GM18520 (cell line): Measurements from ENCODE around the gene UFD1.

Source experiments
- ATAC-seq: cut with Tn5 transposase; IDR thresholded peaks from one replicate; pipeline ENCODE4 v1.9.1; 2021; ENCODE audit not compliant: unreplicated experiment

The UFD1 gene

DNA sequence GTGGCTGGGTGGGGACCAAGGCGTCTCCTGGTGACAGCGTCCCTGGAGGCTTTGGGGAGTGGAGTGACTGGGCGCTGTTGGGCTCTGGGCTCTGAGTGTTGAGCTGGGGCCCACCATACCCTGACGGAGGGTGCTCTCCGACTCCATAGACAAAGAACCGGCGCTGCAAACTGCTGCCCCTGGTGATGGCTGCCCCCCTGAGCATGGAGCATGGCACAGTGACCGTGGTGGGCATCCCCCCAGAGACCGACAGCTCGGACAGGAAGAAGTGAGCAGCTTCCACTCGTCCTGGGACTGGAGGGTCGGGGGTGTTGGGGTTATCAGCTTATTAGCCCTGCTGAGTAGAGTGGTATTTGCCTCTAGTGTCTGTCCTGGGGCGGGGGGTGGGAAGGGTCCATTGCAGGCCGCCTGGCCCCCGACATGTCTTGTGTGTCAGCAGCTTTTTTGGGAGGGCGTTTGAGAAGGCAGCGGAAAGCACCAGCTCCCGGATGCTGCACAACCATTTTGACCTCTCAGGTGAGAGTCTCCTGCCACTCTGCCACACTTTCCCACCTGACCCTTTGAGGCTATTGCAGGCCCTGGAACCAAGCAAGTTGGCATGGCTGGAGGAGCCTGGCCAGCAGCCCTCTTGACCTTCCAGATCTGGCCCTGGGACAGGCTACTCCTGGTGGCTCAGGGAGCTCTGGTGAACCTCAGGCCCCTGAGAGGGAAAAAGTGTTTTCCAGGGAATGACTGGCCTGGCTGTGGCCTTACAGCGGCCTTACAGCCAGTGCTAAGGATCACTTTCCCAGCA is 37.6 kb upstream of the UFD1 start:
- ATAC-seq, result no peak

DNA sequence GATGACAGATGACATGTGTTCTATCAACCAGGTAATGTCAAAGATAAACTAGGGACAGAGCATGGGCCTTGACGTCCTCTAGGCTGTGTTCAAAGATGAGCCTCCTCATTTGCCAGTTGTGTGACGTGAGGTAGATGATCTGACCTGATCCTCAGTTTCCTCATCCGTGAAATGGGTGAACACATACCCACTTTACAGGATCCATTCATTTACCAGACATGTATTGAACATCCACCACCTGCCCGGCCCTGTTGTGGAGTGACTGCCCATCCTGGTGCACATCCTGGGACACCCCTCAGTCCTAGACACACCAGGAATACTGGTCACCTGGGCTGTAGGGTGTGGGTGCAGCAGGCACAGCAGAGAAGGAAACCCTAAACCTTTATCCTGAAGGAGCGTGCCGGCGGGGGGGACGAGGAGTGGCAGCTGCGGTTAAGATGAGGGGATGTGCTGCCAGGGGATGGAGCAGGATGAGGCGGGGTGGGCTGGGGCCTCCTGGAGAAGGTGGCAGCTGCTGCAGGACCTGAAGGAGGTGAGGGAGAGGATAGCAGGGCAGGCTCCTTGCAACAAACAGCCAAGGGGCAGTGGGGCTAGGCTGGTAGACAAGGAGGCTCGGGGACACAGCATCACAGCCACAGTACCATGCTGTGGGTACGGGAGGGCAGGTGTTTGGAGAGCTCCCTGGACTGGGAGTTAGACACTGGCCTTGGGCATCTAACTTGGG is 36.8 kb upstream of the UFD1 start:
- no peak for ATAC-seq

DNA sequence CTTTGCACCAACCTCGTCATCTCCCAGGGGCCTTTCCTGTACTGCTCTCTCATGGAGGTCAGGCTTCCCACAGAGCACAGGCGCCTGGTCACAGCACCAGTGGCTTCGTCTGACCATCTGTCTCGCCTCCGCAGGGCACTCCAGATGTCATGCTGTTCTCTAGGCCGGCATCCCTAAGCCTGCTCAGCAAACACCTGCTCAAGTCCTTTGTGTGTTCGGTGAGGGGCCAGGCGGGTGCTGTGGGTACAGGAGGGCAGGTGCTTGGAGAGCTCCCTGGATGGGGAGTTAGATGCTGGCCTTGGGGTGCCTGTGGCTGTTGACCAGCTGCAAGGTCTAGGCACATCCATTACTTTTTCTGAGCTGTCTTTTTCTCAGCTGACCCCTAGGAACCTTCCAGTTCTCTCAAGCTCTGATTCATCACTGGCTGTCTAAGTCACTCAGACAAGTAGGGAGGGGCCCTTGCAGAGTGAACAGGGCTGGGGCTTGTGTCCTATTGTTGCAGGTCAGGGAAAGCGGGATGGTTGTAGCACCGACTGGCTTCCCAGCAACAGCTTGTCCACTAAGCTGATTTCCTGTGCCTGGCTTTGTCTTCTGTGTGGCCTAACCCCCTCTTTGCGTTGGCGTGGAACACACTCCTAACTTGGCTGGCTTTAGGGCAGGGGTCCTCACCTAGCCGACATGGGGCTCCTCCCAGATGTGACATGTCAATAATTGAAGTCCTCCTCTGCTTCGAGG is 36.0 kb upstream of the UFD1 start:
- ATAC-seq, result no peak

DNA sequence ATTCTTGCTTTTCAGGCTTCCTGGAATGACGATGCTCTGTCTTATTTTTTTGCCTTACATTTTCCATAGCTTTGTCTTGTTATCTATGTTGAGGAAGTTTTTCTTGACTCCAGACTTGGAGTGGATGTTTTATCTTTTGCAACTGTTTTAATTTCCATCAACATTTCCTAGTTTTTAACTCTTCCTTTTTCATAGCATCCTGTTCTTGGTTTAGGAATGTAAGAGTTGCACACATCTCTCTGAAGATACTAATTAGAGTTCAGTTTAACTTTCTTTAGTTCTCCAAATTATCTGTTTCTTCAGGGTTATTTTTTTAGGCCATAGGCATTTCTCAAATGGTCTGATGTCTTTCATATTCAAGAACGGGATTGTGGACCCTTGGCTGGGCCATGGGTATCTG is 34.8 kb upstream of the UFD1 start:
- no peak for ATAC-seq

DNA sequence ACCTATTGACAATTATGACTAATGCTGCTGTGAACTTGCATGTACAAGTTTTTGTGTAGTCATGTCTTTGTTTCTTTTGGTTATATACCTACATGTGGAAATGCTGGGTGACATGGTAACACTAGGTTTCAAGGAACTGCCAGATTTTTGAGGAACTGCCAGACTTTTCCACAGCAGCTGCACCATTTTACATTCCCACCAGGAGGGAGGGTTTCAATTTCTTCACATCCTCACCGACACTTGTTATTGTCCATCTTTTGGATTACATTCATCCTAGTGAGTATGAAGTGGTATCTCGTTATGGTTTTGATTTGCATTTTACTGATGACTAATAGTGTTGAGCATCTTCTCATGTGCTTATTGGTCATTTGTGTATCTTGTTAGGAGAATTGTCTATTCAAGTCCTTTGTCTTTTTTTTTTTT is 31.9 kb upstream of the UFD1 start:
- no peak for ATAC-seq

DNA sequence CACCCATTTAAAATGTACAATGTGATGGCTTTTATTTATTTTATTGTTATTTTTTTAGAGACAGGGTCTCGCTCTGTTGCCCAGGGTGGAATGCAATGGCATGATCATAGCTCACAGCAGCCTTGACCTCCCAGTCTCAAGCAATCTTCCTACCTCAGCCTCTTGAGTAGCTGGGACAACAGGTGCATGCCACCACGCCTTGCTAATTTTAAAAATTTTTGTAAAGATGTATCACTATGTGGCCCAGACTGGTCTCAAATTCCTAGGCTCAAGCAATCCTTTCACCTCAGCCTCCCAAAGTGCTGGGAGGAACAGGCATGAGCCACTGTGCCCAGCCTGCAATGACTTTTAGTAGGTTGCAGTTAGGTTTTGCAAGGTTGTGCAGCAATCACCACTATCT is 30.9 kb upstream of the UFD1 start:
- ATAC-seq, result no peak

DNA sequence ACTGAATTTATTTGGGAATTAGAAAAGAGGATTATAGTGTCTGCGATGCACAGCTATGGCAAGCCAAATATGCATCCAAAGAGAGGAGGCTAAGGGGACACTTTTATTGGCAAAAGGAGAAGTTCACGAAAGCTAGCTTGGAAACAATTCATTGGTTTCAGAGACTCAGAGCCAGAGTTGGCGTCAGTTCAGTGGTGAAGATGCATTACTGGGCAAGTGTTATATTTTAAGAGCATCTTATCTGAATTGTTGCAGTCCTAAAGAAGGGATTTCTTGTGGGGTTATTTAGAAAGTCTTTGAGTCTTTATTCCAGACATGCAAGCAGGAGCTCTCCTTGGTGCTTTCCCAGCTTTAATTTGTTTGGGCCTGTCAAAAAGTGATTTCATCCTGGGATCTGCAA is 30.2 kb upstream of the UFD1 start:
- no peak for ATAC-seq

DNA sequence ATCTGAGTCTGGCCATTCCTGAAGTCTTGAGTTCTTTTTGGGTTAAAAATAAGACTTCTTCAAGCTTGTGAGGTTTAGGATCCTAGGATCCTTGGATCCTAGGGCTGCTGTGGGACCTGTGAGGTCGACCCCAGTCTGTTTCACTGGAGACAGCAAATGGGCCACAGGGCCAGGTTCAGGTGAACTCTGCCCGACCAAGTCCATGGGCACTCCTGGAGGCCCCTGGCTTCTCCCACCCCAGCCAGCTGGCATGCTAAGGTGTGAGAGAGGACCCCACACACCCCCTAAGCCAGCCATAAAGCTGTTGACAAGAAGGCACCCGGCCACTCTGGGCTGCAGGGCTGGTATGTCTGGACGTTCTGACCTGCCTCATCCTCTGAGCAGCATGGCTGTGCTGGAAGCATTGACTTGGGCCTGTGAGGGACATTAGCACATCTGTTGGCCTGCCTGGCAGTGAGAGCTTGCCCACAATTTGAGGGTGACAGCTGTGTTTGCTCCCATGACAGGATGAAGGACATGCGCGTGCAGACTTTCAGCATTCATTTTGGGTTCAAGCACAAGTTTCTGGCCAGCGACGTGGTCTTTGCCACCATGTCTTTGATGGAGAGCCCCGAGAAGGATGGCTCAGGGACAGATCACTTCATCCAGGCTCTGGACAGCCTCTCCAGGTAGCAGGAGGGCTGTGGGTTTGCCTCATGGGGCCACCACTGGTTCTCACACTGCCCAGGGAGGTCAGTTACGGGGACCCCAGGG is 29.2 kb upstream of the UFD1 start:
- ATAC-seq, result no peak

DNA sequence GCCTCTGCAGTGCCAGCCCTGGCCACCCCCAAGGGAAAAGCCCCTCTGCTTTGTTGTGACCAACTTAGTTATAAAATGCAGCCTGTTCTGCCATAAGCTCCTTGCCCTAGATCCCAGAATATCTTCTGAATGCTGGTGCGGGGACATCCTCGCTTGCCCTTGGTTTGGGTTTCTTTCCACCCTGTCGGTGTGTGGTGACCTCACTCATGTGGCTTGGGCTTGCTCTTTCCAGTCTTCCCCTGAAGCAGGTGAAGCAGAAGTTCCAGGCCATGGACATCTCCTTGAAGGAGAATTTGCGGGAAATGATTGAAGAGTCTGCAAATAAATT is 28.5 kb upstream of the UFD1 start:
- no peak for ATAC-seq

DNA sequence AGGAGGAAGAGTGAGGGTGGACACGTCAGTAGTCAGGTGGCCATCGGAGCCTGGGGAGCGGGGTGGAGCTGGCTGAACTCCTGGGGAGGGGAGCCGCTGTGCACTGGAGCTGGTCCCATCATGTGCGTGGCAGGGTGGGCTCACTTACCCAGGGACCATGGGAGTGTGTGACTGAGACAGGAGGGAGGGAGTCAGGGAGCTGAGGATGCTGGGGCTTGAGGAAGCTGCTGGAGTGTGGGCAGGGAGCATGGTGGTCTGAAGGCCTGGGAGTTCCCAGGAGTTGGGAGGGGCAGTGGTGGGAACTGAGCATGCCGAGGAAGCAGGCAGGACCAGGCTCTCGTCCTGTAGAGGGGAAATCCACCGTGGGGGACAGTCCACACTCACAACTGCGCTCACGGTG is 27.2 kb upstream of the UFD1 start:
- ATAC-seq, result no peak

DNA sequence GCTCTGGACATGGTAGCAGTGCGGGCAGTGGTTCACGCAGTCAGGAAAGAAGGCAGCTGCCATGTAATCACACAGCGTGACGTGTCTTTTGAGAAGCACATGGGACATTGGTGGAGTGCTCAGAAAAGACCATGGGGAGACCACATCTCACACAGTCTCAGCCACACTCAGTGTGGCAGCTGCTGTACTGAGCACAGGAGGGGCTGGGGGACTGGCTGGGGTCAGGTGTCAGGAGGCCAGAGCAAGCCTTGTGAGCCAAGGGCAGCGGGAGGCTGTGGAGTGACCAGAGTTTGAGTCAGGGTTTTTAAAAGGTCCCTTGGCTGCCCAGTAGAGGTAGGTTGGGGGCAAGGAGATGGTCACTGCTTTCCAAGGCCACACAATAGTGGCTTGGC is 26.7 kb upstream of the UFD1 start:
- ATAC-seq, result no peak

DNA sequence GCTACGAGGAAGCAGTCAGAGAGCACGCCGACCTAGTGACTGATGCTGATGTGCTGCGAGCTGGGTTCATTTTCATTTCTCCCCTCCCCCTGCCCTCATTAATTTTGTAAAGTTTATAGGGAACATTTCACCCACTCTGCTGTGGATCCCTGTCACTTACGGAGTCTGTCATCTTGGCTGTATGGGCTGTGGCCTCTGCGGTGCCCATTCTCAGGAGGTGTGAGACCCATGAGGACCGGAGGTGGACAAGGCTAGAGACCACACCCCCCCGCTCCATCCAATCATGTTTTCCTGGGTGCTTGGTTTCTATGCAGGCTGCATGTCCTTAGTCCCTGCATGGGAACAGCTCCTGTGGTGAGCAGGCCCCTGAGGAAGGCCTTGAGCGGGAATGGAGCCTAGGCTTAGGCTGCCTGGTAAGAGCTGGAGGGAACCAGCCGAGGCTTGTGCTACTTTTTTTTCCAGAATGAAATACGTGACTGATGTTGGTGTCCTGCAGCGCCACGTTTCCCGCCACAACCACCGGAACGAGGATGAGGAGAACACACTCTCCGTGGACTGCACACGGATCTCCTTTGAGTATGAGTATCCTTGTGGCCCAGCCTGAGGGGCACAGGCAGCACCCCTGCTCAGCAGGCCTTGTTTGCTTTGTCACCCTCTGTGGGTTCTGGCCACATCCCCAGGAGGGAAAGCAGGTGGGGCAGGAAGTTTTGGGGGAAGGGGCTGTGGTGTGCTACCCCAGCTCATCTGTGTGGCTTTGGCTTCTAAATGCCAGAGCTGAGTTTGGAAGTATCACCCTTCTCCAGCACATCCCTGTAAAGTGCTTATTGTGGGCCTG is 26.1 kb upstream of the UFD1 start:
- ATAC-seq, result no peak

DNA sequence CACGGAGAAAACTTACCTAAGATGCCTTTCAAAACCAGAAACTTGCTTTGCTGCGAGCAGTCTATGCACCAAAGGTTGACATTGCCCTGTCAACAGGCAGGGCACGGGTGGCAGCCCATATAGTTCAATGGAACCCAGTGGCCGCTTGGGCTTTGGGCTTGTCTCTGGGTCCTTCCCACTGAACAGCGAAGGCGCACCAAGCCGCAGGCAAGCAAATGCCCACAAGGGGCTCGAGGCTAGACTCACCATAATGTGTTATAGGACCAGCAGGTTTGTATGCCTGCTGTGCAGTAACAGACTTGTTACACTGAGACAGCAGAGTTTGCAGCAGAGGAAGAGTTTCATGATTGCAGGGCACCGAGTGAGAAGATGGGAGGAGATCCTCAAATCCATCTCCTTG is 24.9 kb upstream of the UFD1 start:
- no peak for ATAC-seq

DNA sequence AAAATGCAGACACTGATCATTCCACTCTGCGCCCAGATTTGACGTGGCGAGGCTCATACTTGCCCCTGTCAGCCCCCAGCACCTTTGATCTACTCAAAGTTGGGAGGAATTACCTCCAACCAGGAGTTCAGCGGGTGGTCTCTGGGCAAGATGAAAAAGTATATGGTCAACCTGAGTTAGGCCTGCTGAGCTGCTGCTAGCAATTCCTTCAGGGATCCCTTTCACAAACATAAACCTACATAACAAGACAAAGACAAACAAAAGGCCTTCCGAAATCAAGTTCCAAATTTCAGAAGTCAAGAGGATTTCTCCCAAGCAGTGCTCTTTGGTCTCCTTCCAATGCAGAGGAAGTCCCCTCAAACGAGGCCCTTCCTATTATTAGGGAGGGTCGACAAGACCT is 24.4 kb upstream of the UFD1 start:
- ATAC-seq, result no peak

DNA sequence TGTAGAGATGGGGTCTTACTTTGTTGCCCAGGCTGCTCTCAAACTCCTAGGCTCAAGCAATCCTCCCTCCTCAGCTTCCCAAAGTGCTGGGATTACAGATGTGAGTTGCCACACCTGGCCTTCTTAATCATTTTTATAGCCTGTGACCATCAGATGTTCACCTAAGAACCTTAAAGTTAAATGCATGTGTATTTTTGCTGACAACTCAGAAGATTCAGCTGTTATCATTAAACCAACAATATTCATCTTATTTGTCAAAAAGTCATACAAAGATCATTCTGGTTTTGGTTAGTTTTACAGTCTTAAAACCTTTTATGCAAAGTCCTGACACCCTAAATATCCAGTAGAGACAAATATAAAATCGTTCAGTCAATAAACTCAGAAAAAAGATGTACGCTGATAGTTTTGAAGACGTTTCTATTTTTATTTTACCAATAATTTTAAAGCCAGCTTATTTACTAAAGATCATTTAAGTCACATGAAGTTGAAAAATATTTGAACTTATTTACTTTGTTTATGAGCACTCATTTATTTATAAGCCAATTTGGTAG is 23.0 kb upstream of the UFD1 start:
- no peak for ATAC-seq

DNA sequence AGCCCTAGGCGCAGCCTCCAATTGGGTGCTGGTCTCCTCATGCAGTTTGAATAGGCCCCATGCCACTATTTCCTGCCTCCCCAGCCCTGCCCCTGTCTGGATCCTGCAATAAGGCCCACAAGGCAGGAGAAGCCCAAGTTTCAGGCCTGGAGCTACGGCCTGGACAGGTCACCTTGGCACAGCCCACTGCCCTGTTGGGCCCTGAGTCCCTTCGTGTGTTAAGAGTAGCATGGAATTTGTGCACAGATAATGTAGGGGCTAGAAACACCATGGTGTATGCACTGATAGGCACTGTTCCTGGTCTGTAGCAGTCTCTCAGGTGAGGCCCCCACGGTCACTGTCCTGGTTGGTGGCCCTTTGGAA is 20.9 kb upstream of the UFD1 start:
- ATAC-seq, result no peak

DNA sequence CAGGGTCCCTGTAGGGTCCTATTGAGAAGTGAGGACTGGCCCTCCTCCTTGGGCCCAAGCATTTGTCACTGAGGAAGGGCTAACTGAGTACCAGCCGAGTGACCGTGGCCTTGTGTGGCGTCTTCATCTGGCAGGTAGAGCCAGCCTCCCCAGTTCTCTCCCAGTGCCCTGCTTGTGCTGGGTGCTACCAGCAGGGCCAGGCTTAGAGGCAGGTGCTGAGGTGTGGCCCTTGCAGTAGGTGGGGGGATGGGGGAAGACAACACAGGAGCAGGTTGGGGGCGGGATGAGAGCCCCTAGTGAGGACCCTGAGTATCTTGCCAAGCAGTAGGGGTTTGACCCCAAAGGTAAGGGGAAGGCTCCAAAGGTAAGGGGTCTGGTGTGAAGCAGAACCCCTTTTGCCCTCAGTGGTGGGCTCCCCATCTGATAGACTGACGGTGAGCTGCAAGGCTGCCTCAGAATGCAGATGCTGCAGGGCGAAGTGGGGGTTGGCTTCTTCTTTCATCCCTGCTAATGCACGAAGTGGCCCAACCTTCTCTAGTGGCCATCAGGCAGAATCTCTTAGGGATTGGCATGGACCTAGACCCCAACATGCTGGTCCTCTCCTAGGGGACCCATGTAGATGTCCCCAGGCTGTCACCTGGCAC is 20.4 kb upstream of the UFD1 start:
- no peak for ATAC-seq

DNA sequence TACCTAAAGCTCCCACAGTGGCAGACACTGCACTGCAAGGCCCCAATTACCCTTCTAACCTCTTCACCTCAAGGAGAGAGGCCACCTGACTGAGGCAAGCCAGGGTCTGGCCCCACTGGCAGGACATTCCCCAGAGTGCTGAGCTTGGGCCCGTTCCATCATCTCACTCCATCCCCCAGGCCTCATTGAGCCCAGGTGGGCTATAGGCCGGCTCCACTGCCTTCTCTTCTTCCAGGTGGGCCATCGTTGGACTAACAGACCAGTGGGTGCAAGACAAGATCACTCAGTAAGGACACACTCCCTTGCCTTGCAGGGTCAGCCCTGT is 19.8 kb upstream of the UFD1 start:
- ATAC-seq, result no peak

DNA sequence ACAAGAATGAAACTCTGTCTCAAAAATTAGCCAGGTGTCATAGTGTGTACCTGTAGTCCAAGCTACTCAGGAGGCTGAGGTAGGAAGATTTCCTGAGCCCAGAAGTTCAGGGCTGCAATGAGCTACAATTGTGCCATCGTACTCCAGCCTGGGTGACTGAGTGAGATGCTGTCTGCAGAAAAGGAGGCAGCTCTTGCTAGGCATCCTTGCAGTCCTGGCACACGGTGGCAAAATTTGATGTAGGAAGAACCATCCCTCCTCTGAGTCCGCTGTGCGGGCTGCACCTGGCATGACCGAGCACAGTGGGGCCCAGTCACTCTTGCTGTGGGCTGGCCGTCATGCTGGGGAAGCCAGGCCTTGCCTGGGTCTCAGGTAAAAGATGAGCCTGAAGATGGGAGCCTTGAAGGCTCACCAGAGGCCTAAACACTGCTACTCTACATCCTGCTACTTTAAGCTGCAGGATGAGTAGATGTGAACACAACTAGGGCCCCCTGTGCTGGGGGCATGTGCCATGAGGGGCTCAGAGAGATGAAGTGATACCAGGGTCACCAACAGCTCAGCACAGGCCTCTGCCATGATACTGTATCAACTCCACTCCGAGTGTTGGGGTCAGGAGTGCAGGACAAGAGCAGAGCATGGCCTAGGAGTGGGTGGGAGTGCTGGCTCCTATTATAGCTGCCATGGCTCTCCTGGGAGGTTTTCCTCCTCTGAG is 19.3 kb upstream of the UFD1 start:
- no peak for ATAC-seq
